Measurements from ENCODE around the gene TP53BP2.
"Not testable (repeated sequence)": the region's sequence is repeated elsewhere in the genome, so short reads cannot be mapped to it uniquely, and the experiment has no call there.

Gene TP53BP2

DNA sequence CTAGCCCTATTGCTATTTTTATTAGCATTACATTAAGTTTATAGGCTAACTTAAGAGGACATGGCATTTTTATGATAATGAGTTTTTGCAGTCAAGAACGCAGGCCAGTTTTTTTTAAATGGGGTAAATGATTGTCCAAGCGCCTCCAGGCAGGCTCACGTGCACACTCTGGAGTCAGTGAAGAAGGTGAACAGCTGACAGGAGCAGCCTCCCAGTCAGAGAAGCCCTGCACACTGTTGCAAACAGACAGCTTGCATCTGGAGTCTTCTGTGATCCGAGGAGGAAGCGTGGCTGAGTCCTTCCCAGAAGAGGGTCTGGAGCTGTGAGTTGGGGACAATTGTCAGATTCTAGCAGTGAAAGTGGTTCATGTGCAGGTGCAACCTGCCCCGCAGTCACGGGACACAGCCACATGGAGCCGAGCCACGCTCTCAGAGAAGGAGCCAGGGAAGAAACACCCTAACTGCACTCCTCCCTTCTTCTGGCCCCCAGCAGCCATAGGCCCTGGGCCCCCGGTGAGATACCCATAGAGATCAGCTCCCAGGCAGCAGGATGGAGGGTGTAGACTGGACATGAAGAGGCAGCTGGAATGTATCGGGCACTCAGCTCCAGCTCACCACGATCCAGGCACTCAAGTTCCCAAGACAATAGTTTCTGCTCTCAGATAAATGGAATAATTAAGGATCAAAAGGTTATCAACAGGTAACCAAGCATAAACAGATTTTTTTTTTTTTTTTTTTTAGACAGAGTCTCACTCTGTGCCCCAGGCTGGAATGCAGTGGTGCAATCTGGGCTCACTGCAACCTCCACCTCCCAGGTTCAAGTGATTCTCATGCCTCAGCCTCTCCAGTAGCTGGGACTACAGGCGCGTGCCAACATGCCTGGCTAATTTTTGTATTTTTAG lies 107.0 kb downstream of the TP53BP2 start:
- no peak for DNase-seq

DNA sequence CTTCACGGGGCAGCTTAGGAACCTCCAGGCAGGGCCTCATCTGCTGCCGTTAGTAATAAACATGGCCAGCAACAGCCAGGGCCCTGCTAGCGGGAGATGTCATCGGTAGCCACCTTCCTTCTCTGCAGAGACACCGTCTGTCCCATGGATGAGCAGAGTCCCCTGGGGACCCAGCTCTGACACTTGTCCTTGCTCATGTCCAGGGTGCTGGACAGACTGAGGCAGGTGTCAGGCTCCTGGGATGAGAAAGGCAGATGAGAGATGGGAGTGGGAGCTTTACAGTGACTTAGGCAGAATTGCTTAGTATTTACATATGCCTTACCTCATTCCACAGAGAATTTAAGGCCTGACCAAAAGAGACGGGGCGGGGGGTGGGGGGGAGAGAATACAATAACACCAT lies 108.4 kb downstream of the TP53BP2 start:
- no peak for DNase-seq

DNA sequence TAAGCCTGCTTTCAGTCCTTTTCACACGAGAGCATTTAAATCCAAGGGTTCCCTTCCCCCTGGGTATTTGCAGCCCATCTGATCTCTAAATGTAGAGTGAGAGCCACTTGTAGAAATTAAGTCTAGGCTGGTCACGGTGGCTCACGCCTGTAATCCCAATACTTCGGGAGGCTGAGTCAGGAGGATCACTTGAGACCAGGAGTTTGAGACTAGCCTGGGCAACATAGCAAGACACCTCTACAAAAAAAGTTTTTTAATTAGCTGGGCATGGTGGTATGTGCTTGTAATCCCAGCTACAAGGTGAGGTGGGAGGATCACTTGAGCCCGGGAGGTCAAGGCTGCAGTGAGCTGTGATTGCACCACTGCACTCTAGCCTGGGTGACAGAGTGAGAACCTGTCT lies 109.1 kb downstream of the TP53BP2 start:
- not testable (repeated sequence) for DNase-seq

DNA sequence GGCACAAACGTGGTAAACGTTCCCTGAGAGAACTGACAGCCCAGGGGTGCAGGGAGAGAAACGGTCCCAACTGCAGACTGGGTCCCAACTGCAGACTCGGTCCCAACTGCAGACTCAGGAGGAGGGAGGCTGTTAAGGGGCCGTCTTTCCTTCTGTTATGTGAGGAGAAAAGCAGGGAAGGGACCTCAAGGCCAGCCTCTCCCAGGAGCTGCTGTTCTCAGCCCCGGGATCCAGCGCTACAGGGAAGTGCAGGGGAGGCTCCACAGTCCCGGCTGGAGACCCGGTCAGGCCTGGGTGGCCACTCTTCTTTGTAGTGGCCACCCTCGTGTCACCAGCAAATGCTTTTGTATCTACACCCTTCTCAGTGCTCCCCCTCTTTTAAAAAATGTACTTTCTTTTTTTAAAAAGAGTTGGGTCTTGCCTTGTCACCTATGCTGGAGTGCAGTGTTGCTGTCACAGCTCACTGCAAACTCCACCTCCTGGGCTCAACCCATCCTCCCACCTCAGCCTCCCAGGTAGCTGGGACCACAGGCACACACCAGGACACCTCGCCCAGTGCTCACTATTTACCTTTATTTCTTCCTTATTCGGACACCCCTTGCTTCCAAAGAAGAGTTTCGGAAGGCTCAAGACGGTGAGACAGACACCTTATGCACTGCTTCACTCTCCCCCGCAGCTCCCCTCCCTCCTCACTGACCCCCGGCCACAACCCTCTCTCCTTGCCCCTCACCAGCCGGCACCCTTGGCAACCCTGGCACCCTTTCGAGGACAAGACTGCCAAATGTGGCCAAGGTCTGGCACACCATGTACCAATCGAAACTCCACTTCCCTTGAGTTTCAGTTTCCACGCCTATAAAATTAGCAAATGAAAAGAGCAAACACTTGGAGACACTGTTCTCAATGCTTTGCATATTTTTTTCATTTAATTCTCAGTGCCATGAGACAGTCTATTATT lies 111.6 kb downstream of the TP53BP2 start:
- no peak for DNase-seq

DNA sequence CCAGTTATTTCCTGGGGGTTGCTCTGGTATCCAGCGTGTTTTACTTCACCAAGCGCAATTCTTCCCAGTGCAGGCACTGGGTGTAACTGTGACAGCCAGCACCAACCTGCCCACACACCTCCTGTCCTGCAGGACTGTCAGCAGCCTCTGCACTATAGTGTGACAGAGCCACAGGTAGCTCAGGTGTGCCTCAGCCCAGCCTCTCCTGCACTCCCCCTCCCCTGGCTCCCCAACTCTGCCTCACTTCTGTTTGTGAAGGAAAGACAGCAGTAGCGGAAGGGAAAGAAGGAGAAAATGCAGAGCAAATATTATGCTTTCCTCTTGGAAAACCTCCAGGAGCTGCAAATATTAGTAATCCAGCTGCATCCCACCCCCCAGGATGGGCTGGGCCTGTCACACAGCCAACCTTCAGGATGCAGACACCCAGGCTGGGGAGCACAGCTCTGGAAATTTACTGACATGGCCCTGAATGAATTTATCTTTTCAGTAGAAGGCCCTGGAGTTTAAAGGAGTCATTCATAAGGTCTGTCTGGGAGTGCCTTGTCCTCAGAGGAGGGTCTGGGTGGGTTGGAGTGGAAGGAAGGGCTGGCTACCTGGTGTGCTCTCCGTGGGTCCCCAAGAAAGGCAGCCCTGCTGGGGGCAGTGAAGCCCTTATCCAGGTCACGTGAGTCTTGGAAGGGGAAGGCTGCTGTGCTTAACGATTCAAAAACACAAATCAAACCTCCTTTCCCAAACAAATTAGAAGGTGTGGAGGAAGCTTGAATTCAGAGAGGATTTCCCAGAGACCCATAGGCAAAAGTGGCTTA lies 112.6 kb downstream of the TP53BP2 start:
- DNase-seq: no peak

DNA sequence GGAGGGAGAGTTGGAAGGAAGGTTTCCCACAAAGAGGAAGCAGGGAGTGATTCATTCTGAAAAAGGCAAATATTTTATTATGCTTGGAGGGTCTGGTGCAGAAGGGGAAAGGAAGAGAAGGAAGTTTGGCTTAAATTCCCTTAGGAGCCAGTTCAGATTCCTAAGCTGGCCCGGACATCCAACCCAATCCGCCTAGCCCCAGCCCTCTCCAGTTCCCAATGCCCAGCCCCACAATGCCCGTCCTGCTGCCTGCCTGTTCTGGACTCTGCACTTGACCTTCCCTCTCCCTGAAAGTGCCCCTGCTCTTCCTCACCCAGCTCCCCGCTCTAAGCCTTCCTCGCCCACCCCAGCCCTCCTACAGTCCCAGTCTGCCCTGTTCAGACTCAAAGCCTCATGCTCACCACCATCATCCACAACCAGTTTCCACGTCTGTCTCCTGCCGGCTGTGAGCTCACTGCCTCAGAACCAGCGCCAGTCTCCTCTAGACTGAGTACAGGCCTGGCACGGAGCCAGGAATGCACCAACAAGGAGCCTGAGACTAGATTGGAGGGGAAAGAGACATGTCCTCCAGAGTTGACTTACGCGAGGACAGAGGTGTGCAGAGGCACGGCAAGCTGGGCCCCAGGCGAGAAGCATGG lies 114.5 kb downstream of the TP53BP2 start:
- DNase-seq: no peak

DNA sequence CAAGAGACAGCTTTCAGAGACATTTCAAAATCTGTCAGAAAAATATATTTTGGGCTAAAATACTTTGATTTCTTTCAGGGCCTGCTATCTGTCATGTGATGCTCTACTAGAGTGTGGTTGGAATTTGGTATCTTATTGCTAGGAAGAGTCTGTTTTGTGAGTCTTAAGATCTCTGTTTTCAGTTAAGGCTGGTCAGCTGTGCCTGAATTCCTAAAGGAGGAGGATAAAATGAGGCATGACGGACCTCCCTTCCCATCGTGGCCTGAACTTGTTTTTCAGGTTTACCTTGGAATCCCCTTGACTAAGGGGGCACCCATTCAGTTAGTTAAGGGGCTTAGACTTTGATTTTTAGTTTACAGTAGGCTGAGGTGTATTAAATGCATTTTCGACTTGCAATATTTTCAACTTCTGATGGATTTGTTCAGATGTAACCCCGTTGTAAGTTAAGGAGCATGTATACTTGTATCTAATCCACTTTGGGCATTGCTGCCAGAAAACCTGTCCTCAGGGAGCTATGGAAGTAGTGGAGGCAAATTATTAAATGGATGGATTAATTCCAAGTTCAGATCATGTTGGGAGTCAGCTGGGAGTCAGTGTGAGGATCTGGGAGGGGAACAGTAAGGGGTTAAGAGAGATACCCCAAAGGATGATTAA lies 115.1 kb downstream of the TP53BP2 start:
- no peak for DNase-seq

DNA sequence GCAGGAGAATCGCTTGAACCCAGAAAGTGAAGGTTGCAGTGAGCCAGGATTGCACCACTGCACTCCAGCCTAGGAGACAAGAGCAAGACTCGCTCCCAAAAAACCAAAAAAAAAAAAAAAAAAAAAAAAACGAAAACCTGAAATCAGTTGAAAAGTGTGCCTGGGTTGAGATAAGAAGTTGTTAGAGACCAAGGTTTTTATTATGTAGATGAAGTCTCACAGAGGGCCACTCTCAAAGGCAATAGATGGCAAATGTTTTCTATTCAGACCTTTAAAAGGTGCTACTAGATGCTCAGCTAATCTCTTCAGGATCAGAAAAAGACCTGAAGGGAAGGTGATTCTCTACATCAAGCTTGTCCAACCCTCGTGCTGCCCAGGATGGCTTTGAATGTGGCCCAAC lies 115.8 kb downstream of the TP53BP2 start:
- no peak for DNase-seq
